Right lung (tissue), 5 donors: Measurements from ENCODE around the gene LTBP2. TPM values are rescaled to one million over a fixed set of nuclear protein-coding genes. Genes with fewer than 3 reads are reported as not detected.
"Not testable (repeated sequence)": the region's sequence is repeated elsewhere in the genome, so short reads cannot be mapped to it uniquely, and the experiment has no call there.

Experiments
- DNase-seq, 2 donors: peaks; one replicate each; pipeline ENCODE4 v3.0.0-alpha.2; 2013
- polyA plus RNA-seq, 5 donors: library from polyadenylated mRNA; unstranded; fragments of 120-200 nt; gene quantifications; one replicate each; pipeline versions ENCODE4 v1.2.1 to v1.2.3, GENCODE V29; 2013; ENCODE audit warnings: inconsistent platforms in 1 of 5, low replicate concordance in 1 of 5; ENCODE audit not compliant: insufficient read length in 5 of 5, insufficient read depth in 1 of 5

LTBP2 gene
- polyA plus RNA-seq, 5 donors, result 10.6 to 30.9 (median 16.7) TPM

- no peak for DNase-seq
Observed at GRCh38 chr14:74554742-74555362, 57.2 kb downstream of the LTBP2 start.

GRCh38 chr14:74552623-74553022 lies 59.4 kb downstream of the LTBP2 start:
- peak; percentile 77 to 79 for DNase-seq

GRCh38 chr14:74551431-74552371 lies 60.3 kb downstream of the LTBP2 start:
- DNase-seq, result peak; percentile 63 to 67

GRCh38 chr14:74551001-74551400 lies 61.0 kb downstream of the LTBP2 start:
- no peak for DNase-seq

- no peak for DNase-seq
Observed at GRCh38 chr14:74550071-74550470, 62.0 kb downstream of the LTBP2 start.

GRCh38 chr14:74549588-74549987 lies 62.4 kb downstream of the LTBP2 start:
- no peak for DNase-seq

GRCh38 chr14:74548881-74549280 lies 63.2 kb downstream of the LTBP2 start:
- peak; percentile 78 to 80 for DNase-seq

GRCh38 chr14:74547331-74547927 lies 64.6 kb downstream of the LTBP2 start:
- no peak for DNase-seq

GRCh38 chr14:74546416-74546815 lies 65.6 kb downstream of the LTBP2 start:
- no peak for DNase-seq

- no peak for DNase-seq
Observed at GRCh38 chr14:74545386-74545785, 66.7 kb downstream of the LTBP2 start.

- DNase-seq, result no peak
Observed at GRCh38 chr14:74543771-74544438, 68.1 kb downstream of the LTBP2 start.

- no peak for DNase-seq
Observed at GRCh38 chr14:74542056-74542685, 69.9 kb downstream of the LTBP2 start.

GRCh38 chr14:74541225-74541624 lies 70.8 kb downstream of the LTBP2 start:
- no peak for DNase-seq

- no peak for DNase-seq
Observed at GRCh38 chr14:74539503-74539902, 72.5 kb downstream of the LTBP2 start.

- no peak for DNase-seq
Observed at GRCh38 chr14:74538411-74539391, 73.3 kb downstream of the LTBP2 start.

GRCh38 chr14:74536336-74536735 lies 75.7 kb downstream of the LTBP2 start:
- DNase-seq, result not testable (repeated sequence)

- no peak for DNase-seq
Observed at GRCh38 chr14:74535756-74536325, 76.2 kb downstream of the LTBP2 start.

GRCh38 chr14:74533576-74533975 lies 78.5 kb downstream of the LTBP2 start:
- no peak for DNase-seq

GRCh38 chr14:74532246-74532645 lies 79.8 kb downstream of the LTBP2 start:
- no peak for DNase-seq

GRCh38 chr14:74531467-74531866 lies 80.6 kb downstream of the LTBP2 start:
- no peak for DNase-seq
